Adrenal gland (tissue), 12 donors: ENCODE measurements around the gene CIB1. TPM values are rescaled to one million over a fixed set of nuclear protein-coding genes. Genes with fewer than 3 reads are reported as not detected.
A peak's percentile ranks its signal among the peaks of the same experiment; 100 is the strongest.

Experiments
- DNase-seq, 7 donors: peaks; one replicate each; pipeline ENCODE4 v3.0.0-alpha.2; 2019 to 2020
- H3K27ac ChIP-seq, 5 donors: fragments of 200-600 bp; sonication (generic) in 4 of 5; 1 replicate in 3 of 5; 2 replicates in 2 of 5; pipeline versions ENCODE4 v1.5.1 to v1.8.0; 2016 to 2020; ENCODE audit warnings: mild to moderate bottlenecking in 1 of 5
- H3K27me3 ChIP-seq: fragments of 200-600 bp; 2 replicates; pipeline ENCODE4 v1.8.0; 2021
- H3K36me3 ChIP-seq, 2 donors: fragments of 200-600 bp; replicated peaks in 1 of 2; 1 replicate in 1 of 2; 2 replicates in 1 of 2; pipeline versions ENCODE4 v1.5.1 to v1.8.0; 2018 to 2022
- H3K4me1 ChIP-seq, 2 donors: fragments of 200-600 bp; replicated peaks in 1 of 2; 1 replicate in 1 of 2; 2 replicates in 1 of 2; pipeline versions ENCODE4 v1.5.1 to v1.8.0; 2018 to 2021
- H3K4me3 ChIP-seq, 4 donors: fragments of 200-600 bp; sonication (generic) in 3 of 4; one replicate each; pipeline ENCODE4 v1.5.1; 2016 to 2018
- H3K9me3 ChIP-seq, 3 donors: fragments of 200-600 bp; sonication (generic) in 1 of 3; replicated peaks in 1 of 3; 1 replicate in 2 of 3; 2 replicates in 1 of 3; pipeline versions ENCODE4 v1.5.1 to v1.8.0; 2016 to 2021
- POLR2A ChIP-seq, 2 donors: fragments of 450-650 bp; IDR thresholded peaks; one replicate each; pipeline ENCODE4 v1.6.1; 2017; ENCODE audit warnings: antibody characterized with exemption in 2 of 2, mild to moderate bottlenecking in 2 of 2, moderate library complexity in 1 of 2
- WGBS, 4 donors: extraction: QIAGEN DNeasy Blood & Tissue Kit in 2 of 4; methylation state at CpG; one replicate each; pipeline versions ENCODE4 v1.1.5 to v1.1.7; 2013 to 2017; 5-methylcytosine and 5-hydroxymethylcytosine counted together
- intact Hi-C, 2 donors: fragments of 100-400 bp; cut with DNase I; formaldehyde crosslinking; loops; one replicate each; pipeline versions ENCODE4 v1.14.1 to v1.15.0; 2022 to 2023
- polyA plus RNA-seq, 3 donors: library from polyadenylated mRNA; stranded (reverse); fragments of 200-250 nt in 2 of 3; fragments of 350-450 nt in 1 of 3; fragmentation: Illumina TruSeq in 1 of 3; extraction: RNeasy Lipid Tissue Mini Kit (QIAGEN cat#74804) in 1 of 3; gene quantifications; one replicate each; pipeline ENCODE4 v1.2.3, GENCODE V29; 2013 to 2014
- total RNA-seq, 9 donors: library from RNA; depleted of rRNA in 4 of 9; stranded (reverse); fragments of >200 nt in 4 of 9; fragments of 120-200 nt in 1 of 9; fragmentation: NEBNext Ultra II Directional in 1 of 9; extraction: Animal tissue kit (Norgen Biotek cat#: 25700) in 1 of 9; gene quantifications; one replicate each; pipeline versions ENCODE4 v1.1.0 to v1.2.4, GENCODE V29; 2013 to 2023
- TF ChIP-seq, protein P1 (sequence below), 6 experiments: fragments of 450-650 bp in 4 of 6; fragments of 200-600 bp in 2 of 6; sonication (generic) in 1 of 6; IDR thresholded peaks; 1 replicate in 5 of 6; 2 replicates in 1 of 6; pipeline versions ENCODE4 v1.5.1 to v1.8.0; 2016 to 2021; ENCODE audit warnings: antibody characterized with exemption in 6 of 6, mild to moderate bottlenecking in 2 of 6, moderate library complexity in 1 of 6
- donor health status: healthy with polysubstance abuse.
- donor health status: Bipolar disorder and iron deficiency.
- donor health status: DM: yes; HTN: yes; CAD: no.
- donor health status: DM: no; HTN: no; CAD: no.
- donor health status: DM: no; HTN: no; CAD: no.
- donor health status: DM: yes; HTN: yes; CAD: no.

Gene CIB1
- total and polyA plus RNA-seq, 12 donors = 38.8 to 259 (median 135) TPM

DNA sequence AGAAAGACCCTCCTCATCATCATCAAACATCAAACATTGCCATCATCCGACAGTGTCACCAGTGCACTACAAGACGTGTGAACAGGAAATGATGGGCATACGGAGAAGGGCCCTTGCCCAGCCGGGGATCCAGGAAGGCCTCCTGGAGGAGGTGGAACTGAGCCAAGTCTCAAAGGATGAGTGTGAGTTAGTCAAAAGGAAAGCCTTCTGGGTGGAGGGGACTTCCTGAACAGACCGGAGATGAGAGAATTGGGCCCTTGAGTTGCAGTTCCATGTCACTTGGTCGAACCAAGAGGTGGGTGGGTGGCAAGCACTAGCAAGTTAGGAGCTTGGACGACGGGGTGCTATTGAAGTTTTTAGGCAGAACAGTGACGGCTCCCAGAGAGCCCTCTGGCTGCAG is 24.1 kb downstream of the CIB1 start:
- no peaks in the 10 kb centered on the region for H3K9me3 ChIP-seq
- no peak overlapping the region for H3K27ac ChIP-seq
- no peaks in the 10 kb centered on the region for H3K27me3 ChIP-seq
- no peak overlapping the region for H3K4me3 ChIP-seq
- peaks cover 0 to 11% of the 10 kb centered on the region in 2 donors for H3K36me3 ChIP-seq
- intact Hi-C loops = no loop called here
- TF ChIP-seq, protein P1, sequence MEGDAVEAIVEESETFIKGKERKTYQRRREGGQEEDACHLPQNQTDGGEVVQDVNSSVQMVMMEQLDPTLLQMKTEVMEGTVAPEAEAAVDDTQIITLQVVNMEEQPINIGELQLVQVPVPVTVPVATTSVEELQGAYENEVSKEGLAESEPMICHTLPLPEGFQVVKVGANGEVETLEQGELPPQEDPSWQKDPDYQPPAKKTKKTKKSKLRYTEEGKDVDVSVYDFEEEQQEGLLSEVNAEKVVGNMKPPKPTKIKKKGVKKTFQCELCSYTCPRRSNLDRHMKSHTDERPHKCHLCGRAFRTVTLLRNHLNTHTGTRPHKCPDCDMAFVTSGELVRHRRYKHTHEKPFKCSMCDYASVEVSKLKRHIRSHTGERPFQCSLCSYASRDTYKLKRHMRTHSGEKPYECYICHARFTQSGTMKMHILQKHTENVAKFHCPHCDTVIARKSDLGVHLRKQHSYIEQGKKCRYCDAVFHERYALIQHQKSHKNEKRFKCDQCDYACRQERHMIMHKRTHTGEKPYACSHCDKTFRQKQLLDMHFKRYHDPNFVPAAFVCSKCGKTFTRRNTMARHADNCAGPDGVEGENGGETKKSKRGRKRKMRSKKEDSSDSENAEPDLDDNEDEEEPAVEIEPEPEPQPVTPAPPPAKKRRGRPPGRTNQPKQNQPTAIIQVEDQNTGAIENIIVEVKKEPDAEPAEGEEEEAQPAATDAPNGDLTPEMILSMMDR (IDR thresholded peaks at IDR 0.05) = no peak
- TF ChIP-seq POLR2A (IDR thresholded peaks at IDR 0.05) = no peak
- DNase-seq = no peak
- 71 to 76% (median 72%) methylated on average over 9 of the region's 9 CpGs for WGBS, 4 donors
- H3K4me1 ChIP-seq = peaks cover 25 to 54% of the 10 kb centered on the region in 2 donors

DNA sequence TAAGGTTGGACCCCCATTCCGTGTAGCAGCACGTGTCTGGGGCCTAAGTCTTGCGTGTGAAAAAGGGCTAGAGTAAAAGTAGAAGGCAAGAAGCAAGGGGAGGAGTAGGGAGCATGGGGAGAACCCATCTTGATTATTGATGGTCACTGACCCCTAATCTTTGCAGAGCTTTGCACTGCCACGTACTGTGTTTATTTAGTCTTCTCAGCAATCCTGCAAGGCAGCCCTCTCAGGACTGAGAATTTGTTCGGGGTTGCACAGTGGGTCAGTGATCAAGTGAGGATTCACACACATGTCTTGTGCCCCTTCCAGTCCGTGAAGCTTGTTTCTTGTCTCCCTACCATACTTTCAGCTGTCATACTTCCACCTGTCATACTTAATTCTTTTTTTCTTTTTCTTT is 25.4 kb downstream of the CIB1 start:
- peaks cover 23 to 60% of the 10 kb centered on the region in 2 donors for H3K4me1 ChIP-seq
- H3K9me3 ChIP-seq = no peaks in the 10 kb centered on the region
- peaks cover 0 to 11% of the 10 kb centered on the region in 2 donors for H3K36me3 ChIP-seq
- H3K4me3 ChIP-seq = no peak overlapping the region
- H3K27me3 ChIP-seq = no peaks in the 10 kb centered on the region
- 87 to 93% (median 91%) methylated on average over 6 of the region's 6 CpGs for WGBS, 4 donors
- intact Hi-C loops = no loop called here
- no peak for DNase-seq
- H3K27ac ChIP-seq = no peak overlapping the region
- TF ChIP-seq POLR2A (IDR thresholded peaks at IDR 0.05) = no peak
- TF ChIP-seq, protein P1 (IDR thresholded peaks at IDR 0.05) = no peak

DNA sequence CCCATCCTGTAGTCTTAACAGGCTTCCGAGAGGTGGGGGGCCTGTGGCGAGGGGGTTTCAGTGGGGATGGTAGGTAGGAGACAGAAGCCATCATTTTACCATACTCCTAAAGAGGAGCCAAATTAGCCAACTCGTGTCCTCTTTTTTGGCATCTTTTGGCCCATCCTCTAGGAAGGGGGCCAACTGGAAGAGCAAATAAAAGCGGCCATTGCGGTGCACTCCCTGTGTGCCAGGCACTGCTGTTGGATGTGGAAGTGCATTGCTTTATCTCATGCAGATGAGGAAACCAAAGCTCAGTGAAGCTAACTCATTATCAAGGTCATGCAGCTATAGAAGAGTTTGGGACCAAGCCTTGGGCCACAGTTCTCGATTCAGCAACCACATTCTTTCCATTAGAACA is 26.5 kb downstream of the CIB1 start:
- no peak for TF ChIP-seq POLR2A (IDR thresholded peaks at IDR 0.05)
- TF ChIP-seq, protein P1 (IDR thresholded peaks at IDR 0.05) = no peak
- DNase-seq = no peak
- Histone ChIP-seq H3K4me3 (no peak overlapping the region), H3K27me3 (no peaks in the 10 kb centered on the region), H3K4me1 (peaks cover 24 to 60% of the 10 kb centered on the region in 2 donors), H3K36me3 (peaks cover 0 to 11% of the 10 kb centered on the region in 2 donors), H3K27ac (no peak overlapping the region), H3K9me3 (no peaks in the 10 kb centered on the region)
- intact Hi-C loops = no loop called here
- WGBS, 4 donors = 90 to 95% (median 92%) methylated on average over 5 to 6 of the region's 6 CpGs

DNA sequence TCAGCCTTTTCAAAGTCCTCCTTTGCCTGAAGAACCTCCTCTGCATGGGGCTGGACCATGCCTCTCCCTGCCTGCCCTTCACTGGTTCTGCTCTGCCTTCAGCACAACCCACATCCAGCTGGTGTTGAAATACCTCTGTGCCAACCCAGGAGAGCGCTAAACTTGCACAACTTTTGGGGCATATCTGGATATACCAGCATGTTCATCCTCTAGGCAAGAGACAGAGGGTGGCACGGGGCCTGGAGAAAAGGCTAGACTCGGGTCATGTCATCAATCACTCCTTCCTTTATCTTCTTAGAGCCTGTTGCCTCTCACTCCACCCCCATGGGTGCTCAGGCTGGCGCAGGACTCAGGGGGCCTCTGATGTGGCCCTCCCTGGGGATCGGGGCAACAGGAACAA is 27.9 kb downstream of the CIB1 start:
- intact Hi-C loops = no loop called here
- peaks cover 0 to 11% of the 10 kb centered on the region in 2 donors for H3K36me3 ChIP-seq
- no peaks in the 10 kb centered on the region for H3K9me3 ChIP-seq
- WGBS, 4 donors = 50 to 83% (median 57%) methylated on average over 5 of the region's 5 CpGs
- H3K27me3 ChIP-seq = no peaks in the 10 kb centered on the region
- TF ChIP-seq, protein P1 (IDR thresholded peaks at IDR 0.05) = no peak
- TF ChIP-seq POLR2A (IDR thresholded peaks at IDR 0.05) = no peak
- peaks cover 22 to 55% of the 10 kb centered on the region in 2 donors for H3K4me1 ChIP-seq
- DNase-seq = peak in 6 of 7 donors; percentile 48 to 82 (median 76)
- H3K27ac ChIP-seq = peak overlapping the region in 1 of 5 donors; percentile 57
- no peak overlapping the region for H3K4me3 ChIP-seq
